GM23248 (cell line): ENCODE data around the gene TAS2R30.

Experiments used
- EZH2 ChIP-seq: fragments of 200-600 bp; sonication (generic); IDR thresholded peaks from 2 replicates; pipeline ENCODE4 v1.6.1; 2018; ENCODE audit warnings: antibody characterized with exemption, mild to moderate bottlenecking; ENCODE audit not compliant: insufficient read depth, poor library complexity, severe bottlenecking
- EZH2phosphoT487 ChIP-seq: fragments of 200-600 bp; sonication (generic); IDR thresholded peaks from 2 replicates; pipeline ENCODE4 v1.6.1; 2018; ENCODE audit warnings: antibody characterized with exemption, moderate library complexity, mild to moderate bottlenecking, low read depth; ENCODE audit not compliant: insufficient read depth

DNA sequence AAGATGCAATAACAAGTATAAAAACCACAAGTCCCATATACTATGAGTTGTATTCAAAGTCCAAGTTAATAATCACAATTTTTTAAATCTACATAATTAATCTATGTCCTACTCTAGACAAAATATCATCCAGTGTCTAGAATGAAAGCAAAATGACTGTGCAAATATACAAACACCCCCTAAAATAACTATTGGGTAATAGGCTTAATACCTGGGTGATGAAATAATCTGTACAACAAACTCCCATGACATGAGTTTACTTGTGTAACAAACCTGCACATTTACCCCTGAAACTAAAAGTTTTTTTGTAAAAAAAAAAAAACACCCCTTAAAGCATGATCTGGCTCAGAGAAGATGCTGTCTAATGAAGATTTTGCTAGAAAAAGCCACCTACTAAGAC is 48.1 kb upstream of the TAS2R30 start:
- no peak for TF ChIP-seq EZH2
- TF ChIP-seq EZH2phosphoT487, result no peak
